NT2/D1 (cell line): Measurements from ENCODE around the gene IZUMO2.

ENCODE experiments used
- DNase-seq: peaks from one replicate; pipeline ENCODE4 v3.0.0-alpha.2; 2011; ENCODE audit warnings: low read depth, low spot score
- H3K27me3 ChIP-seq: 2 replicates; pipeline ENCODE4 v1.6.0; 2011; ENCODE audit warnings: mild to moderate bottlenecking; ENCODE audit not compliant: insufficient read length, insufficient read depth
- H3K36me3 ChIP-seq: 2 replicates; pipeline ENCODE4 v1.6.1; 2011; ENCODE audit warnings: mild to moderate bottlenecking, low read length, mixed read lengths; ENCODE audit not compliant: insufficient read depth, insufficient read length
- H3K4me1 ChIP-seq: 2 replicates; pipeline ENCODE4 v1.5.1; 2011; ENCODE audit not compliant: insufficient read depth, insufficient read length
- H3K4me3 ChIP-seq: 2 replicates; pipeline ENCODE4 v1.5.1; 2011; ENCODE audit warnings: low read depth; ENCODE audit not compliant: insufficient read length
- H3K9ac ChIP-seq: 2 replicates; pipeline ENCODE4 v1.6.0; 2011; ENCODE audit warnings: low read depth; ENCODE audit not compliant: insufficient read length
- H3K9me3 ChIP-seq: 2 replicates; pipeline ENCODE4 v1.5.1; 2011; ENCODE audit warnings: mild to moderate bottlenecking, low read length; ENCODE audit not compliant: insufficient read depth
- SUZ12 ChIP-seq: IDR thresholded peaks from 2 replicates; pipeline ENCODE4 v1.6.1; 2011; ENCODE audit not compliant: insufficient read length, insufficient read depth; ENCODE audit errors: extremely low read depth
- YY1 ChIP-seq: IDR thresholded peaks from 2 replicates; pipeline ENCODE4 v1.6.1; 2011; ENCODE audit not compliant: insufficient read length, insufficient read depth
- ZNF274 ChIP-seq: IDR thresholded peaks from 2 replicates; pipeline ENCODE4 v1.6.1; 2011; ENCODE audit warnings: mild to moderate bottlenecking, low read depth, low read length

IZUMO2 gene

DNA sequence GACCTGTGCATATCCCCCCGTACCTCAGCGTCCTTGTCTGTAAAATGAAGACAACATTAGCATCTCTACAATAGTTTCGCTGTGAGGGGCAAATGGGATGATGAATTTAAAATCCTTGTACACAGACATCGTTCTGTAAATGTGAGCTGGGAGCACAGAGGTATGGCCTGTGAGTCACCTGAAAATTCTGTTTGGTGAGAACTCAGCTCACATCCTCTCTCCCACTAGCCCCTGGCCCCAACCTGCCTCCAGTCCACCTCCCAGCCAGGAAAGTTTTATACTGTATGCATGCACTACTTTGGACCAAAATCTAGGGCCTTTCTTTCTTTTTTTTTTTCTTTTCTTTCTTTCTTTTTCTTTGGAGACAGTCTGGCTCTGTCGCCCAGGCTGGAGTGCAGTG is 8.7 kb upstream of the IZUMO2 start:
- DNase-seq, result no peak
- Histone ChIP-seq H3K4me3 (no peak overlapping the region), H3K4me1 (peaks cover 5% of the 10 kb centered on the region), H3K9me3 (no peaks in the 10 kb centered on the region), H3K36me3 (no peaks in the 10 kb centered on the region), H3K9ac (no peak overlapping the region), H3K27me3 (no peaks in the 10 kb centered on the region)
- TF ChIP-seq YY1 (no peak), ZNF274 (no peak), SUZ12 (no peak)

DNA sequence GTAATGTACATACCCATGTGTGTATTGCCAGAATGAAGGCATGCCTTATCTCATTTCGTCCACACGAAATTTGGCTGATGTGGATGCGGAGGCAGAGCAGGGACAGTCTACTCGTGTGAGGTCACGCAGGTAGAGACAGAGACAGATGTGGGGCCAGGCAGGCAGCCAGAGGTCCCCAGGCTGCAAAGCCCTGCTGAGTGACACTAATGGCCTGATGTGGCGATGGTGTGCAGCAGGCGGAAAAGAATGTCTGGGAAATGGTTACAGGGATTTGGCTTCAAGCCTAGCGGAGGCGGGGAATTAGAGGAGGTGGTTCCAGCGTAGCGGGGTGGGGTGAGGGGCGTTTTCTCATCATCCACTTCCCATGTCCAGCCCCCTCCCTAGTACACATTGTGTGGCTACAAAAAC is 4.2 kb upstream of the IZUMO2 start:
- Histone ChIP-seq H3K36me3 (no peaks in the 10 kb centered on the region), H3K9ac (no peak overlapping the region), H3K27me3 (no peaks in the 10 kb centered on the region), H3K9me3 (no peaks in the 10 kb centered on the region), H3K4me3 (no peak overlapping the region), H3K4me1 (peaks cover 5% of the 10 kb centered on the region)
- TF ChIP-seq ZNF274 (no peak), YY1 (no peak), SUZ12 (no peak)
- DNase-seq, result no peak

DNA sequence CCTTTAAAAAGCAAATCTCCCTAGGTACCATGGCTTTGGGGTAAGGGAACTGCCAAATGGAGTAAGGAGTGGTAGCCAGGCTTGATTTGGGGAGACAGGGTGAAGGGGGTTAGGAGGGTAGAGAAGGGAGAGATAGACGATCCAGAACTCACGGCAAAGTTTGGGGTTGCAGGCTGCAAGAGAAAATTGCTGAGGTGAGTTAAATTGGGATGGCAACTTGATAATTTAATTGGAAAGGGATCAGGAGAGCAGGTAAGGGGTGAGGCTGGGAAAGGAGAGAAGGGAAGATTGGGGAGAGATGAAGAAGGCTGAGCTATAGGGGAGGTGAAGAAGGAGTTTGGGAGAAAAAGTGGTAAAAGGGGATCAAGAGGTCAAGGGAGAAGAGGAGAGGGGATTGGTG is 4.0 kb downstream of the IZUMO2 start:
- H3K9me3 ChIP-seq, result no peaks in the 10 kb centered on the region; the same call in 1 of the 2 replicates
- no peaks in the 10 kb centered on the region for H3K27me3 ChIP-seq
- H3K4me1 ChIP-seq, result peaks cover 4% of the 10 kb centered on the region
- H3K36me3 ChIP-seq, result no peaks in the 10 kb centered on the region
- no peak overlapping the region for H3K4me3 ChIP-seq
- no peak overlapping the region for H3K9ac ChIP-seq
- TF ChIP-seq YY1 (no peak), ZNF274 (no peak), SUZ12 (no peak)
- no peak for DNase-seq

DNA sequence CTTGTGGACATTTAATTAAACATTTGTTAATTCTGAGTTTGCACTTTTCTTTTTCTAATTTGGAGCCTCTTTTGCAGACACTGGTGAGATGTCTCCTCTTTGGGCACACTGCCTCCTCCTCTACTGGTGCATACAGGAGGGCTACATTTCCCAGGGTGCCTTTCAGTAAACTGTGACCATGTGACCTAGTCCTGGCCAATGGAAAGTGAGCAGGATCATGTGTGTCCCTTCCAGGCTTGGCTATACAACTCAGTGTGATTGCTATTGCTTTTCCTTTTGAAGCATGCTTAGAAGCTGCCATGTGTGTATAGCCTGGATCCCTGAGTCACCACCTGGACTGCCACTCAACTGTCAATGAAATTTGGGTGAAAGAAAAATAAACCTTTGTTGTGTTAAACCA is 4.5 kb downstream of the IZUMO2 start:
- Histone ChIP-seq H3K36me3 (no peaks in the 10 kb centered on the region), H3K9me3 (no peaks in the 10 kb centered on the region; the same call in 1 of the 2 replicates), H3K9ac (no peak overlapping the region), H3K4me1 (peaks cover 4% of the 10 kb centered on the region), H3K27me3 (no peaks in the 10 kb centered on the region), H3K4me3 (no peak overlapping the region)
- DNase-seq, result no peak
- no peak for TF ChIP-seq ZNF274
- TF ChIP-seq YY1, result no peak
- TF ChIP-seq SUZ12, result no peak

DNA sequence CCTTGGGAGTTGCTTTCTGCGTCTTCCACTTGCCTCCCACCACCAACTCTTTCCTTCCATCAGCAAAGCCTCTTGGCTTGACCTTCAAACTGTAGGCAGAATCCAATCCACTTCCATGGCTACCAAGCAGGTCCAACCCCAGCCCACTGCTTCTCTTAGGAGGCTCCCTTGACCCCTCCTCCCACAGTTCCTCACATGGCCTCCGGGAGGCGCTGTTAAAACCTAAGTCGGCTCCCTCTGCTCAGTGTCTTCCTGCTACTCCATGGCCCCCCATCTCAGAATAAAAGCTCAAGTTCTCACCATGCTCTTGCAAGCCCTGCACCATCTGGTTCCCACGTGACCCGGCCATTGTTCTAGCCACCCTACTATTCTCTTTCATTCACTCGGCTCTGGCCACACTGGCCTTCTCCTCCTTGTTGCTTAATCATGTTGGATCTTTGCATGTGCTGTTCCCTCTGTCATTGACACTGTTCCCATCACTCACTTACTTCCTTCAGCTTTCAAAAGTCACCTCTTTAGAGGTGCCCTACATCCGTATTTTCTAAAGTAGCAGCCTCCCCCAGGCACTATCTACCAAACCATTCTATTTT is 7.5 kb downstream of the IZUMO2 start:
- Histone ChIP-seq H3K36me3 (no peaks in the 10 kb centered on the region), H3K4me3 (no peak overlapping the region), H3K4me1 (peaks cover 4% of the 10 kb centered on the region), H3K9me3 (no peaks in the 10 kb centered on the region; the same call in 1 of the 2 replicates), H3K27me3 (no peaks in the 10 kb centered on the region), H3K9ac (no peak overlapping the region)
- TF ChIP-seq SUZ12 (no peak), ZNF274 (no peak), YY1 (no peak)
- no peak for DNase-seq

DNA sequence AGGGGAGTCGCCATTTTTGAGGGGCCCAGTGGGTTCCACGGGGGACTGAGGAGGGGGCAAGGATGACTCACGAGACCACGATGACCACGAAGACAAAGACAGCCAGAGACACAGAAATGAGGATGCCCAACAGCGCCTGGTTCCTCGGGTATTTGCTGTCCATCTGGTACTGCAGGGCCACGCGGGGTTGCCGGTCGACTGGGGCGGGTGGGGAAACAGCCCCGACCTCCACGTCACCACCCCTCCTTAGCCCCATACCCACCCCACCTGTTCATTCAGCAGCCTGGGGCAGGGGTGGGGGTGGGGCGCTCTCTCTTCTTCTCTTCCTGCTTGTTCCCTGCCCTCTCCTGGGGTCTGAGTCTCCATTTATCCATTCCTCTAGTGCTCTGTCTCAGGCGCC is 8.6 kb downstream of the IZUMO2 start:
- H3K27me3 ChIP-seq, result peaks cover 3% of the 10 kb centered on the region
- H3K36me3 ChIP-seq, result no peaks in the 10 kb centered on the region
- H3K9ac ChIP-seq, result no peak overlapping the region
- H3K4me3 ChIP-seq, result no peak overlapping the region
- TF ChIP-seq YY1 (no peak), SUZ12 (no peak), ZNF274 (no peak)
- peaks cover 4% of the 10 kb centered on the region for H3K4me1 ChIP-seq
- DNase-seq, result no peak
- no peaks in the 10 kb centered on the region; the same call in 1 of the 2 replicates for H3K9me3 ChIP-seq

DNA sequence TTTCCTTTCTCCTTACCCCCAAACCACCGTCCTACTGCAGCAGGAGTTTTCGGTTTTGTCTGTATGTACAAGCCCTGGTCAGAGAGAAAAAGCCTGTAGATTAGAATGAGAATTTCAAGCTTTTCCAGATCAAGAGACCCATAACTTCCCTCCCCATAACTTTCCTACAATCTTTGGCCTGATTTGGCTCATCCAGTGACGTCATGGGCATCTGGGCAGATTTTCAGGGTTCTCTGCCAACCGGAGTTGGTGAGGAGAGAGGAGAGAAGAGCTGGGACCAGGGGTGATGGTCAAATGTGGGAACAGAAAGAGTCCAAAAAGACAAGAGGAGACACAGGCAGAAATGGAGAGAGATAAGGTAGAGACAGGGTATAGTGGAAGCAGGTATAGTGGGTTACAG is 10.5 kb downstream of the IZUMO2 start:
- Histone ChIP-seq H3K36me3 (no peaks in the 10 kb centered on the region), H3K4me3 (no peak overlapping the region), H3K27me3 (peaks cover 10% of the 10 kb centered on the region), H3K9ac (no peak overlapping the region), H3K4me1 (peaks cover 4% of the 10 kb centered on the region), H3K9me3 (peaks cover 8% of the 10 kb centered on the region; the same call in 1 of the 2 replicates)
- TF ChIP-seq ZNF274 (no peak), YY1 (no peak), SUZ12 (no peak)
- no peak for DNase-seq
